HG03457 (cell line): Measurements from ENCODE around the gene SERPINB3.
"Not testable (repeated sequence)": the region's sequence is repeated elsewhere in the genome, so short reads cannot be mapped to it uniquely, and the experiment has no call there.

ENCODE experiments used
- ATAC-seq: cut with Tn5 transposase; IDR thresholded peaks from one replicate; pipeline ENCODE4 v1.9.1; 2021; ENCODE audit warnings: moderate number of reproducible peaks; ENCODE audit not compliant: unreplicated experiment

Gene SERPINB3

DNA sequence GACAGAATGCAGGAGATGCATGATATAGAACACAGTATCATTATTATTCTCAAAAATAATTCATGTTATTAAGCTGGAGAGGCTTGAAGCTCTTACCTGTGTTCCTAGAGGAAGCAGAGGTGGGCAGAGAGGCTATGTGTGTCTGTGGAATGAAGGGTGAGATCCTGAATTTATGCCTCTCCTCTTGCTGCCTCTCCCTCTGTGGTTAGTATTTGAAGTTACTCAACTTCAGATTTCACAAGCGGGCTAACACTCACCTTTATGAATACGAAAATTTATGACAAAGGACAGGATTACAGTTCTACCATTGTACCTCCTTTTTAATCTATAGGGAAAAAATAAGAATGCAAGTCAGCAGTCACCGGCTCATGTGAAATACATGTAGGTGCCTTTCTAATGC lies at the start of gene SERPINB3:
SERPINB3 (minus strand) TSS at position 144 of the 400 bp plus-strand sequence. CDS start 677 bp downstream, outside the sequence.
- not testable (repeated sequence) for ATAC-seq

- ATAC-seq, result no peak
These were observed 47.0 kb upstream of the SERPINB3 start for GRCh38 chr18:63708650-63709049.

- ATAC-seq, result no peak
These were observed 46.1 kb upstream of the SERPINB3 start for GRCh38 chr18:63707816-63708215.

DNA sequence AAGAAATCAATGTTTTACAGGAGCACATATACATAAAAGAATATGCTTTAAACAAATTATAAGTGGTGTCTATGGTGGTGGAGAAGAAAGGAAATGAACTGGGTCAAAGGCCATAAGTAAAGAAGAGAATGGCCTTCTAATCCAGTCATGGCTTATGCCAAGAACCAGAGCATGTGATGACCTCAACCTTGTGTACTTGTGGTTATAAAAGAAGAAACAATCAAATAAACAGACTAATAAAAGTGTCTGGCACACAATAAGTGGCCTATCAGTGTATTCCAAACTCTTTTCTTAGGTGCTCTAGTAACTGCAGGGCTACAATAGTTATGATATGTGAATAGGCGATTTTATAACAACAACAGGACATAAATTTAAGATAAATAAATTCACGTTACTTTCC lies 43.7 kb upstream of the SERPINB3 start:
- no peak for ATAC-seq

DNA sequence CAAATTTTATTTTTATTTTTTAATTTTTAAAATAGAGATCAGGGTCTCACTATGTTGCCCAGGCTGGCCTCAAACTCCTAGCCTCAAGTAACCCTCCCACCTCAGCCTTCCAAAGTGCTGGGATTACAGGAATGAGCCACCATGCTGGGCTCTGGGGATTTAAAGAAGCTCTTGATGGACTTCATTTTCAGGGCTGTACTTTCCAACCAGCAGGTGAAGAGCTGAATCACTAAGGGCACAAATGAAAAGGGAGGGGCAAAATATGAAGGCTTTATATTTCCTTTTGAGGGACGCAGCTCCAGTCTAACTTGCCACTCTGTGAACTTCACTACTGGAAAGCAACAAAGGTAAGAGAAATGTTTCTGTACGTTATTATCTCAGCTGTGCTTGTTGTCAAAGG lies 41.0 kb upstream of the SERPINB3 start, which contains the start of gene SERPINB11:
SERPINB11 (plus strand) TSS at position 301 of the 400 bp plus-strand sequence. CDS start 7,234 bp downstream, outside the sequence.
- ATAC-seq, result no peak

DNA sequence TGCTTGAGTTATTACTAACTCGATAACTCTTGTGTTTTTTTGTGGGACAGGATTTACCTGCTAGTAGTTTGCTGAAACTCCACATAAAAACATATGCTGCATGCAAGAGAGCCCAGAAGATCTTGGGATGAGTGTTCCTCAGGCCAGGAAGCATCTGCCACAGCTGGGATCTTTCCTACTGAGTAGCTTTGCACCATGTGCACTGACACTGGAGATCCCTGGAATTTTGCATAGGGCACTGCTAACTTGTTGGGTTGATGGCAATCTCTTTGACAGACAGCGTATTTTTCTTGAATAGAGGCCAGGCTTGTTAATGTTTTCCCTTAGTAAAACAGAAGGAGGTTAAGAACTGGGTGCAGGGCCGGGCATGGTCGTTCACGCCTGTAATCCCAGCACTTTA lies 40.3 kb upstream of the SERPINB3 start:
- ATAC-seq, result no peak

DNA sequence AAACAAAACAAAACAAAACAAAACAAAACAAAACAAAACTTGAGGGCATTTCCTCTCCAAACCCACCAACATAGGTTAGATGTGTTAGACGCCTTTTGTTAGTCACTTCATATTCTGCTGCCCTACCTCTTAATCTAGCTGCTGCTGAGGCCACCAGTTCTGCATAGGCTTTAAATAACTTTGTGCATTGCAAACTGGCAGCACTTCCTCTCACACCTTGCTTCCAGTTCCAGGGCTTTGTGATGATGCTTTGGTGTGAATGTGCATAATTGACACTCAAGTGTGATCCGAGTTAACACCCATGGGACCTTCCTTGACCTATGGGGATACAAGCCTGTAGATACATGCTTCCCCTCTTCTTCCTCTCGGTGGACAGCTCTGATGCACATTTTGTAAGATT lies 38.8 kb upstream of the SERPINB3 start:
- no peak for ATAC-seq

GRCh38 chr18:63697097-63697660 lies 35.5 kb upstream of the SERPINB3 start:
- ATAC-seq, result no peak

- no peak for ATAC-seq
These were observed 27.4 kb upstream of the SERPINB3 start for GRCh38 chr18:63689064-63689463.

GRCh38 chr18:63686871-63687270 lies 25.2 kb upstream of the SERPINB3 start:
- ATAC-seq, result no peak

- ATAC-seq, result no peak
These were observed 23.0 kb upstream of the SERPINB3 start for GRCh38 chr18:63684718-63685117.

DNA sequence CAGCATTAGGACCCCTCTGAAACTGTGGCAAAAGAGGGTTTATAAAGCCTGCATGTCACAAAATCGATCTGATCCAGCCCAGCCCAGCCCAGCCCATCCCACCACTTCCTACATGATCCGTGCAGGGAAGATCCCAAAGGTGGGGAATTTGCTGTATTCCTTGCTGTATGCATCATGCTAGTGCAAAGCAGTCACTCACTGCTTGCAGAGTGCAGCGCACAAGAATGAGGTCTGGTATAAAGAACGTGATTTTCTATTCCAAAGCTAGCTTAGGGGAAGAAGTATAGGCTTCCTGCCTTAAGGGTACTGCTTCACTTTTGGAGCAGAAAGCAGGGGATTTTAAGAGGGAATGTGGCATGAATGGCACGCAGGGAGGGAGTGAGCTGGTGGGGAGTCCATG lies 22.2 kb upstream of the SERPINB3 start:
- ATAC-seq, result no peak

DNA sequence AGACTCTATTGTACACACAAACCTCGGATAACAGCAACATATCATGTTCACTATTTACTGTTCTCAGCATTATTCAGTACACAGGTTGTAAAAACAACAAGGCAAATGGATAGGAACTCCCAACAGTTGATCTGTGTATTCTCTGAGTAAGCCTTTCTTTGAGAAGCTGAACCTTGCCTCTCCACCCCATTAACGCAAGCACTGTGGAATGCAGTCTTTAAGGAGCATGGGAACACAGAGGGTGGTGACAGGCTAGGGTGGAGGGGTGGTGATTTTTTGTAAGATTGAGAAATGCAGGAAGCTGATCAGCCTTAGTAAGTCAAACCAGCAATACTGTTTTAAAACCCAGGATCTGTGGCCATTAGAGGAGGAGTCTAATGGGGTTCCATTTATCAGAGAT lies 21.5 kb upstream of the SERPINB3 start:
- no peak for ATAC-seq

- ATAC-seq, result no peak
These were observed 20.0 kb upstream of the SERPINB3 start for GRCh38 chr18:63681449-63682340.

- no peak for ATAC-seq
These were observed 18.3 kb upstream of the SERPINB3 start for GRCh38 chr18:63679820-63680606.

- no peak for ATAC-seq
These were observed 16.0 kb upstream of the SERPINB3 start for GRCh38 chr18:63677500-63678225.

- ATAC-seq, result peak; percentile 74
These were observed 15.0 kb upstream of the SERPINB3 start for GRCh38 chr18:63676526-63677323.

GRCh38 chr18:63664571-63664970 lies 2.9 kb upstream of the SERPINB3 start:
- ATAC-seq, result no peak

DNA sequence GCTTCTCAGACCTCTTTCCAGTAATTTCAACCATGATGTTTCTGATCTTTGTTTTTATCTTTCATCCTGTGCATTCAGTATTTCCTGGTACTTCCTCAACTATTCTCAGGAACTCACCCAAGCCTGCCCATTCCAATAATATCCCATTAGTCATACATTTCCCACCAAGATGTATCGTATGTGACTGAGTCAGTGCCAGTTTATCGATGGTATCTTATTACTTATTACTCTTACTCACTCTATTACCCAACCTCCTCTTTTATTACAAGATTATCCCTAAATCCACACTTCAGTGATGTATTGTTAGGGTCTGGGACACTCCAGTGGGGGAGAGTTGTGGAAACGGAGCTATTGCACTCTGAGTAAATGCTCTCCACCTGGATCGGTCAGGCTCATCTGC lies 2.8 kb downstream of the SERPINB3 start:
- not testable (repeated sequence) for ATAC-seq

GRCh38 chr18:63650271-63650670 lies 11.4 kb downstream of the SERPINB3 start:
- not testable (repeated sequence) for ATAC-seq
